GM18951 (cell line): ENCODE measurements around the gene LDHD.

Experiments
- POLR2A ChIP-seq: IDR thresholded peaks from 4 replicates; pipeline ENCODE4 v1.6.1; 2011; ENCODE audit warnings: mild to moderate bottlenecking; ENCODE audit not compliant: insufficient read length, insufficient read depth; ENCODE audit errors: extremely low read depth
- in situ Hi-C: fragments of 300-500 bp; cut with MboI; formaldehyde crosslinking; loops from one replicate; pipeline ENCODE4 v1.12.0; 2022; ENCODE audit warnings: low sequenced_read_pairs, mixed read lengths, inconsistent platforms; ENCODE audit not compliant: unreplicated experiment

The LDHD gene

DNA sequence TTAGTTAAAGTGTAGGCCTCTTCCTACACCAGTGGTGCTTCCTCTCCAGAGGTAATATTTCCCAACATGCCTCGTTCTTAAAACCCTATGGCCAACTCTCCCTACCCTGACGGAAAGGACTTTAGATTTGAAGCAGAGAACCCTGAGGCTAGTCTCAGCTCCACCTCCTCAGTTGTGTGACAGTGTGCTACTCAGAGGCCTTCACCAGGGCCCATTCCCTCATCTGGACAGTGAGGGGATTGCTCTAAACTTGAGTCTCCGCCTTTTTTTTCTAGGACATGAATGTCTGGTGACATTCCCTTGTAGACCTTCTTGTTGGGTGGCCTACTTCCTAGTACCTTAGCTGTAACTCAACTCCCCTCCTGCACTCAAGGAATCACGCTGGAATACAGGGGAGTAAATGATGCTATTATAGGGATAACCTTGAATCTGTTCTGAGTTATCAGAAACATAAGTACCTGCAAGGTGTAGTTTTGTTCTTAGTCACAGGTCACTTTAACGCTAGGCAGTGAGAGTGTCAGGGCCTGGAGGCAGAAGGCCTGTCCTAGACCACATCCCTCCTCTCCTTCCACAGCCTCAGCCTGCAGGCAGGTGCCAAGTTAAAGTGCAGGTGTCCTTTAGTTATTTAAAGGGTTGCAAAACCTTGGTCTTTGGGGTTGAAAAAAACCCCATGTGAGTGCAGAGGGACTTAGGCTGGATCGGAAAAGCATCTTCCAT, 26.9 kb downstream of the LDHD start:
- in situ Hi-C loops, result no loop called here
- no peak for TF ChIP-seq POLR2A

DNA sequence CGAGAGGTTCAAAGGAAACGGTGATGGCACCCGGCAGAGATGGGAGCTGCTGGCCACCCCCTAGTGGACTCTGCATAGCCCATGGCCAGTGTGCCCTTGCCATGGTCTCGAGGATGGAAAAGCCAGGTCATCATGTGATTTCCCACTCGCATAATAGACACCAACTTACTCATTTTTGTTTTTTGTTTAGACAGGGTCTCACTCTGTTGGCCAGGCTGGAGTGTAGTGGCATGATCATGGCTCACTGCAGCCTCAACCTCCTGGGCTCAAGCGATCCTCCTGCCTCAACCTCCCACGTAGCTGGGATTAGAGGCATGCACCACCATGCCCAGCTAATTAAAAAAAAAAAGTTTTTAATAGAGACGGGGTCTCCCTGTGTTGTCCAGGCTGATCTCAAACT, 27.6 kb downstream of the LDHD start:
- TF ChIP-seq POLR2A, result no peak
- in situ Hi-C loops, result no loop called here

DNA sequence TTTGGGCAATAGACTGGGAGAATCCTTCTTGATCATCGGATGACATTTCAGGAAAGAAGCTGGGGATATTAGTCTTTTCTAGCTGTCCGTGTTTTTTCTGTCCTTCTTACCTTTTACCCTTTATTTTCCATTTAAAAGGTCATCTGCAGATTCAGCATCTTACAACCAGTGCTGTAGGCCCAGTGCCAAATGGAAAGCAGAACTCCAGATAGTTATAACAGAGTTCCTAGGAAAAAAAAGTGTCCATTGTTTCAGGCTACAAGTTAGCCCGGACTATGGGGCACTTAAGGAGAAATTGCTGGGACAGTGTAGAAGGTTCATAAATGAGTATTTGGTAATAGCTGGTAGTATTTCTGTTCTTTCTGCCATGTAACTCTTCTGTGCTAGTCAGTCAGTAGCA, 28.4 kb downstream of the LDHD start:
- TF ChIP-seq POLR2A, result no peak
- in situ Hi-C loops, result no loop called here

DNA sequence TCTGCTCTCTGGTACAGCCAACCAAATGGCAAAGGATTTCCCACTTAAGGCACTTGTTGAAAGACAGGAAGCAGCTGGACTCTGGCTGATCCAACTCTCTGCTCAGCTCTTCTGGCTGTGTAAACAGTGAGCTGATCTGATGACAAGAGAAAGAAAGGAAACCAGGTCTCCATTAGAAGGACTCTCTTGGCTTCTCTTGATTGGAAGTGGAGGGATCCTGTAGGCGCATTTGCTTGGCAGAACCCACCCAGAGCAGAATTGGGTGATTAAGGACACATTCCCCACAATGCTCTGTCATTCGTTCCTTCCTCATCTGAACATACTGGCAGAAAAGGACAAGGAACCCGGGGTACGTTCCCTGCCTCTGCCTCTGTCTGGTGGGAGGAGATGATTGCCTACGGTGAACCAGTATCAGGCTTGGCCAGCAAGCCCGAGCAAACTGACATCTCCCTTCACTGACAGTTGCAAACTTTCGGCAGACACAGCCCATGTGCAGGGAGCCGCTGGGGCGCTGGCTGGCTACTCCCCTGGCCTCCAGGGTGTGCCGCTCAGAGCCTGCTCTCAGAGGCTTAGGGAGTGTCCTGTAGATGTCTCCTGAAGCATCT, 29.1 kb downstream of the LDHD start:
- no peak for TF ChIP-seq POLR2A
- in situ Hi-C loops, result no loop called here

DNA sequence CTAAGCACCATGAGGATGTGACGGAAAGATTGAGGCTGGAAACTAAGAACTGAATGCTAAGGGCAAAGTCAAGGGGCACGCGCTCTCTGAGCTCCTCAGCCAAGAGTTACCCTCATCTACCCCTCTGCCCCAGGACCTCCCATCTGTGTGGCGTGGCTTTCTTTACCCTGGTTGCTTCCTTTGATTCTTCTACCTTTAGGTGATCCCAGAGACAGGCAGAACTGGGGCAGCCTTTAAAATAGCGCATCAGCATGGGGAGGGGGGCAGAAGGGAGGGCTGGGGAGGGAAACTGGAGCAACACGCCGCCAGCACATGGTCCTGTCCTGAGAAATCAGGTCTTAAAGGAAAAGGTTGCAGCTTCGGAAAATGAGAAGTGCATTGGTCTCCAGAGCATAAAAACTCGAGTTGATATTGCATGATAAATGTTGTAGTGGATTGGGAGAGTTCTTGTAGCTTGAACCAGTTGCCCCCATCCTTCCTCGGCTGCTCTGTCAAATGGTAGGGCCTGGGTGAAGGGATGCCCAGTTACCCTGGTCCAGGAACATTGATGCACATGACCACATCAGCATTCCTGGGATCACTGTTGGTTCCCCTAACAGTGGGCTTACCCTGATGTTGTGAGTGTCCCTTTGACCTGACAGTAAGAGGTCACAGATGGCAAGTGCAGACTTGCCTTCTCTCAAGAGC, 29.7 kb downstream of the LDHD start:
- in situ Hi-C loops, result no loop called here
- no peak for TF ChIP-seq POLR2A

DNA sequence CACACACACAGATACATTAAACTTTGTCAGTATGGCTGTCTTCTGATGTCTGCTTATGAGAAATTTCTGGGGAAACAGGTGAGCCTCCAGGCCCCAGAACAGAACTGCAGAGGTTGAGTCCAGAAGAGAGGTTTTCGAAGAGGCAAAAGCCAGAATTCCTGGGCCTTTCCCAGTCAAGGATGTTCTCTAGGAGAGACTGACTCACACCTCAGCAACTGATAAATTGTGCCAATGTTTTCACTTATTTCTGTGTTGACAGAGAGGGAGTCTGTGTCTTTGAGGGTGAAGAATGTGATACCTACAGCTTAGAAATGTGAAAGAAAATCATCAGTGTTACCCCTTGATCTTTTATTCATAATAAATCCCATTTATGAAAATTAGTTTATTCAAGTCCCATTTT, 30.3 kb downstream of the LDHD start:
- no peak for TF ChIP-seq POLR2A
- in situ Hi-C loops, result no loop called here

- in situ Hi-C loops, result no loop called here
- no peak for TF ChIP-seq POLR2A
Observed at GRCh38 chr16:75085556-75085955, 31.0 kb downstream of the LDHD start.

DNA sequence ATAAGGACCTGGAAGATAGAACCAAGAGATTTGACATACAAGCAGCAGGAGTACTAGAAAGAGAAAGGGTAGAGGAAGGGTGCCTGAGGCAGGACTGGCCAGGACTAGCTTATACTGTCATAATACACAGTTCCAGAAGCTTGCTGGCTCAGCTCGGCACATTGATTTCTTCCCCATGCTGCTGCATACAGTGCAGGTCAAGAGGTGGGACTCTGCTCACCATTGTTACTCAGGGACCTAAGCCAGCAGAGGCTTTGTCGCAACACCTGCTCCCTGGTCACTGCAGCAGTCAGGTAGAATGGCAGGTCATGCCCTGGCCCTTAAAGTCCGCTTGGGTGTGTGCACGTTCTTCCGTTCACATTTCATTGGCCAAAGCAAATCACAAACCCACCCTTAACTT, 32.8 kb downstream of the LDHD start:
- no peak for TF ChIP-seq POLR2A
- in situ Hi-C loops, result no loop called here

- in situ Hi-C loops, result no loop called here
- no peak for TF ChIP-seq POLR2A
Observed at GRCh38 chr16:75081179-75081859, 35.3 kb downstream of the LDHD start.

GRCh38 chr16:75080205-75081029, 36.2 kb downstream of the LDHD start:
- in situ Hi-C loops, result no loop called here
- TF ChIP-seq POLR2A, result no peak

DNA sequence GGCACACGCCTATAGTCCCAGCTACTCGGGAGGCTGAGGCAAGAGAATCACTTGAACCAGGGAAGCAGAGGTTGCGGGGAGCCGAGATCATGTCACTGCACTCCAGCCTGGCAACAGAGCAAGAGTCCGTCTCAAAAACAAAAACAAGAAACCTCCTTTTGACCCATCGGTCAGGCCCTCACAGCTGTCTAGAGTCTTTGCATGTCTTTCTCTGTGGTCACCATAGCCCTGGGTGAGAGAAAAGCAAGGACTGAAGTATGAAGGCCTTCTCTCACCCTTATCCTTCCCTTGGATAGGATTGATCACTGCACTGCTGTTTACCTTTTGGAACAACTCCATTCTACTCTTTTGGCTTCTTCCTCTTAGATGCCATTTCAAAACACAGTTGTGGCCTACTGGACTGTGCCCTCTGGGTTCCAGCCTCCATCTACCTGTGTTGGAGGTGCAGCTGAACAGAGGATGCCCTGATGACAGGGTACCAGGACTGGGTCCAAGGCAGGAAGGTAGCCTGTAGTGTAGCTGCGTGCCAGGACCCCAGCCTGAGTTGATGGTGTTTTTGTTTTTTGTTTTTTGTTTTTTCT, 37.1 kb downstream of the LDHD start:
- no peak for TF ChIP-seq POLR2A
- in situ Hi-C loops, result no loop called here

DNA sequence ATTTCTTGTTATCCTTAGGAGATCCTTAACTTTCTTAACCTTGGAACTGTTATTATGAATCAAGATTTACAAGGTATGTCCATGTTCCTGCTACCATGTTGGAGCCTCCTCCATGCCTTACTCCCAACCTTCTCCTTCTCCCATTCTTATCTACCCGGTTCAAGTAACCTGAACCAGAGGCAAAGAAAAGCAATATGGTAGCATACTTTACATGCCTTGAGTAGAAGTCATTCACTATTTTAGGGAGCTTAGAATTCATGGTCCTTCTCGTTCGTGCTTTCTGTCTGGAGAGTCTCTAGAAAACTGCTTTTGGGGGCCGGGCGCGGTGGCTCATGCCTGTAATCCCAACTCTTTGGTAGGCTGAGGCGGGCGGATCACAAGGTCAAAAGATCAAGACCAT, 37.7 kb downstream of the LDHD start:
- no peak for TF ChIP-seq POLR2A
- in situ Hi-C loops, result no loop called here

- TF ChIP-seq POLR2A, result no peak
- in situ Hi-C loops, result no loop called here
Observed at GRCh38 chr16:75075688-75076268, 40.8 kb downstream of the LDHD start.
